ENCODE measurements around the gene KIF18B.

The KIF18B gene

GRCh38 chr17:44905006-44906000 lies 42.3 kb downstream of the KIF18B start:
- peaks cover 11 to 18% of the 10 kb centered on the region in 2 experiments for H3K4me1 ChIP-seq (ENCODE audit: control insufficient read depth in 1 of 2, insufficient read depth in 1 of 2, low read depth in 1 of 2, low read length in 1 of 2)
- TF ChIP-seq CTCF (IDR thresholded peaks at IDR 0.05) = no peak
- no peaks in the 10 kb centered on the region for H3K27me3 ChIP-seq
- no peaks in the 10 kb centered on the region for H3K9me3 ChIP-seq
- no peak overlapping the region for H3K4me3 ChIP-seq (ENCODE audit: low read depth in 1 of 2, low read length in 1 of 2)
- H3K27ac ChIP-seq = no peak overlapping the region
- no peaks in the 10 kb centered on the region for H3K36me3 ChIP-seq

DNA sequence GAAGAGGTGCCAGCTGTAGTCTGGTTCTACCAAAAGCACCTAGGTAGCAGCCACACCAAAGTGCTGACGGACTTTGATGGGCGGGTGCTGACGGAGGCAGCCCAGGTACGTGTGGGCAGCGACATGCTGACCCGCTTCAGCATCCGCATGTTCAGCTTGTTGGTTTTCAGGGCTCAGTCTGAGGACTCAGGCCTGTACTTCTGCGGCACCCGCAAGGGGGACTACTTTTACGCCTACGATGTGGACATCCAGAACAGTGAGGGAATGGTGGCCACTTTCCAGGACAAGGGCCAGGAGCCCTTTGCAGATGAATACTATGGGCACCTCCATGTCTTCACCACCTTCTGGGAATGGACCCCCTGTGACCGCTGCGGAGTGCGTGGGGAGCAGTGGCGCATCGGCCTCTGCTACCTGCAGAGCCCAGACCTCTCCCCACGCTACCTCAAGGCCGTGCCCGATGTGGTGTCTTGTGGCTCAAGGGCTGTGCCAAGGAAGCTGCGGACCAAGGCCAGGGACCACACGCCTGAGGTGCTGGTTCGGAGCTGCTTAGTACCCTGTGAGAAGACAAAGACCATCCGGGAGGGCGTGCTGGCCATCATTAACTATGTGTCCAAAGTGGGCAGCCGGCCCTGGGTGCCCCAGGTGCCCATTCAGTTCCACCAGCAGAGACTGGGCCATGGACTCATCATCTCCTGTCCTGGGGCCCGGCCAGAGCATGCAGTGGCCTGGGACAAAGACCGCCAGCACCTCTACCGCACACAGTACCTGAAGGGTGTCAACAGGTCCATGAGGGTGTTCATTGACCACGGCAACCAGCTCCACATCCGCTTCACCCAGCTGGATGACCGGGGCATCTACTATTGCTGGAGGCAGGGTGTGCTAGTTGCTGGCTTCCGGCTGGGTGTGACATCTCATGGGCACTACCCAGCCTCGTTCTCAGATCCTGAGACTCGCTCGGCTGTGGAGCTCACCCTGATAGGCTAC lies 43.3 kb downstream of the KIF18B start:
- no peak overlapping the region for H3K27ac ChIP-seq
- no peak for TF ChIP-seq CTCF (IDR thresholded peaks at IDR 0.05)
- no peak overlapping the region for H3K4me3 ChIP-seq (ENCODE audit: low read depth in 1 of 2, low read length in 1 of 2)
- H3K36me3 ChIP-seq = no peaks in the 10 kb centered on the region
- no peaks in the 10 kb centered on the region for H3K27me3 ChIP-seq
- no peaks in the 10 kb centered on the region for H3K9me3 ChIP-seq
- peaks cover 19 to 26% of the 10 kb centered on the region in 2 experiments for H3K4me1 ChIP-seq (ENCODE audit: control insufficient read depth in 1 of 2, insufficient read depth in 1 of 2, low read depth in 1 of 2, low read length in 1 of 2)

DNA sequence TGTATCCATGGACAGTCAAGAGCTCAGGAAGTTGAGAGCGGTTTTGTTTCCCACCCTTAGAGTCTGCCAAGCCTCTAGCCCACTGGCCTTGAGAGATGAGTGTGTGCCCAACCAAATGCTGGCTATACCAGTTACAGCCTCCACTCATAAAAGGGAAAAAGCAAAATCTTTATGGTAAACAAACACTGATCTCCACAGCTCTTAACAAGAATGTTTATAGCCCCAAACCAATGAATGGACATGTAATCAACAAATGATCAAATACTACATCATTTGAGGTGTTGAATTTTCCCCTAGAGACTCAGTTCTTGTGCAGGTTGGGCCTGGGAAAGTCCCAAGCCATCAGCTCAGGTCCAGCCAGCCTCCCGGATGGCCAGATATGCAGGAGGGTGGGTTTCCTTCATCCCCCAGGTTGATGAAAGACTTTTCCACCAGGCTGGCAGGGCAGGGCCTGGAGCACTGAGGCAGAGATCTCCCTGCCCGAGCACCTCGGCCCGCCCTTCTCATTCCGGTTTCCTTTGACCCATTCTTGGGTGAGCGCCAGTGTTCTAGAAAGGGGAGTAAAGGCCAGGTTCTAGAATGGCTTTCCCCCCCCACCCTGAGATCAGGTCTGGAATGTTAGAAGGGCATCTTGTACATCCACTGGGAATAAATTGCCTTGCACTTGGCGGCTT lies 44.4 kb downstream of the KIF18B start:
- no peak for TF ChIP-seq CTCF (IDR thresholded peaks at IDR 0.05)
- no peak overlapping the region for H3K27ac ChIP-seq
- peaks cover 26 to 35% of the 10 kb centered on the region in 2 experiments for H3K4me1 ChIP-seq (ENCODE audit: control insufficient read depth in 1 of 2, insufficient read depth in 1 of 2, low read depth in 1 of 2, low read length in 1 of 2)
- H3K36me3 ChIP-seq = no peaks in the 10 kb centered on the region
- H3K27me3 ChIP-seq = no peaks in the 10 kb centered on the region
- no peaks in the 10 kb centered on the region for H3K9me3 ChIP-seq
- H3K4me3 ChIP-seq (ENCODE audit: low read depth in 1 of 2, low read length in 1 of 2) = no peak overlapping the region

GRCh38 chr17:44902135-44902760 lies 45.3 kb downstream of the KIF18B start:
- peaks cover 27 to 41% of the 10 kb centered on the region in 2 experiments for H3K4me1 ChIP-seq (ENCODE audit: control insufficient read depth in 1 of 2, insufficient read depth in 1 of 2, low read depth in 1 of 2, low read length in 1 of 2)
- no peaks in the 10 kb centered on the region for H3K9me3 ChIP-seq
- no peak for TF ChIP-seq CTCF (IDR thresholded peaks at IDR 0.05)
- no peak overlapping the region for H3K27ac ChIP-seq
- H3K36me3 ChIP-seq = no peaks in the 10 kb centered on the region
- H3K27me3 ChIP-seq = no peaks in the 10 kb centered on the region
- no peak overlapping the region for H3K4me3 ChIP-seq (ENCODE audit: low read depth in 1 of 2, low read length in 1 of 2)
